Upper lobe of left lung (tissue), 4 donors: ENCODE measurements around the gene SMPD3.

Experiments
- EP300 ChIP-seq, 4 donors: sonication (generic); formaldehyde crosslinking; IDR thresholded peaks; one replicate each; pipeline ENCODE4 v1.5.1; 2017; ENCODE audit warnings: antibody characterized with exemption in 4 of 4, control low read depth in 2 of 4
- POLR2A ChIP-seq, 4 donors: fragments of 450-650 bp; IDR thresholded peaks; one replicate each; pipeline ENCODE4 v1.5.1; 2016 to 2017; ENCODE audit warnings: antibody characterized with exemption in 4 of 4, mild to moderate bottlenecking in 2 of 4
- TF ChIP-seq, protein P1 (sequence below), 6 experiments: fragments of 450-650 bp in 4 of 6; fragments of 200-600 bp in 2 of 6; sonication (generic) in 2 of 6; IDR thresholded peaks; one replicate each; pipeline ENCODE4 v1.5.1; 2016 to 2019; ENCODE audit warnings: antibody characterized with exemption in 6 of 6

DNA sequence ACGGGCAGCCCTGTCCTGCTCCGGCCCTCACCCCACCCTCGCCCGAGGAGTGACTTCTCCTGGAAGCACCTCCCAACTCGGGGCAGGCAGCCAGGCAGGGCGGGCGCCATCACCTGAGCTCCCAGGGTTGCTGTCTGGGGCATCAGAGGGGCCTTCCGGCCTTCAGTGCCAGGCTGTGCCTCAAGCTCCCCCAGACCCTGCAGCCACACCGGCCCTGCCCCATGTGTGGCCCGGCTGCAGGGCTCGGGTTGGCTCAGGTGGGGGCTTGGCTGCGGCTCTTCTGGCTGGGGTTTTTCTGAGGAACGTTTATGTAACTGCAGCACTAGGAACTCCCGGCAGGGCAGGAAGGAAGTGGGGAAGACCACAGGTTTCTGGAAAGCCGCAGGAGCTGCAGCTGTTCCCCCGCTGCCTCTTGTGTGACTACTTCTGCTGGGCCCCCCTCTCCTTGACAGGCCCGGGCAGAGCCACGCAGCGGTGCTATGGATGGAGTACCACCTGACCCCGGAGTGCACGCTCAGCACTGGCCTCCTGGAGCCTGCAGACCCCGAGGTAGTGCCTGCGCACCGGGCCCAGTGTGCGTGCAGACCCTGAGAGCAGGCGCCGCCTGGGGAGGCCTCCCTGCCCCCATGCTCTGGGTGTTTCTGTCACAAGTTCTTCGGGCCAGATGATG, 91.9 kb downstream of the SMPD3 start:
- TF ChIP-seq, protein P1, sequence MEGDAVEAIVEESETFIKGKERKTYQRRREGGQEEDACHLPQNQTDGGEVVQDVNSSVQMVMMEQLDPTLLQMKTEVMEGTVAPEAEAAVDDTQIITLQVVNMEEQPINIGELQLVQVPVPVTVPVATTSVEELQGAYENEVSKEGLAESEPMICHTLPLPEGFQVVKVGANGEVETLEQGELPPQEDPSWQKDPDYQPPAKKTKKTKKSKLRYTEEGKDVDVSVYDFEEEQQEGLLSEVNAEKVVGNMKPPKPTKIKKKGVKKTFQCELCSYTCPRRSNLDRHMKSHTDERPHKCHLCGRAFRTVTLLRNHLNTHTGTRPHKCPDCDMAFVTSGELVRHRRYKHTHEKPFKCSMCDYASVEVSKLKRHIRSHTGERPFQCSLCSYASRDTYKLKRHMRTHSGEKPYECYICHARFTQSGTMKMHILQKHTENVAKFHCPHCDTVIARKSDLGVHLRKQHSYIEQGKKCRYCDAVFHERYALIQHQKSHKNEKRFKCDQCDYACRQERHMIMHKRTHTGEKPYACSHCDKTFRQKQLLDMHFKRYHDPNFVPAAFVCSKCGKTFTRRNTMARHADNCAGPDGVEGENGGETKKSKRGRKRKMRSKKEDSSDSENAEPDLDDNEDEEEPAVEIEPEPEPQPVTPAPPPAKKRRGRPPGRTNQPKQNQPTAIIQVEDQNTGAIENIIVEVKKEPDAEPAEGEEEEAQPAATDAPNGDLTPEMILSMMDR (IDR thresholded peaks at IDR 0.05) = no peak
- TF ChIP-seq EP300 (IDR thresholded peaks at IDR 0.05) (no peak), POLR2A (IDR thresholded peaks at IDR 0.05) (no peak)
